H1 (cell line): Measurements from ENCODE around the gene SRPRA. TPM values are rescaled to one million over a fixed set of nuclear protein-coding genes. Genes with fewer than 3 reads are reported as not detected.

Experiments
- CTCF ChIA-PET: fragments of 300-600 bp; sonication (Branson Sonifier 250); formaldehyde crosslinking; loops from one replicate; lab custom pipeline; 2021; ENCODE audit not compliant: partially characterized antibody; lab: Charles Lee
- POLR2A ChIA-PET: fragments of 300-600 bp; sonication (Branson Sonifier 250); formaldehyde crosslinking; loops from one replicate; lab custom pipeline; 2021; ENCODE audit warnings: inconsistent platforms; ENCODE audit not compliant: partially characterized antibody; lab: Charles Lee
- DNase-seq, 2 experiments: peaks; one replicate each; pipeline versions ENCODE4 v3.0.0 to v3.0.0-alpha.2; 2010 to 2022; ENCODE audit warnings: low spot score in 2 of 2, low read depth in 1 of 2, mixed read lengths in 1 of 2
- FAIRE-seq: peaks from 2 replicates; lab custom pipeline; 2011; peaks lifted over from hg19 to GRCh38; lab: Jason Lieb, UNC
- H2AFZ ChIP-seq: 2 replicates; pipeline ENCODE4 v1.8.1; 2012; ENCODE audit warnings: low read length, inconsistent platforms
- H2AK5ac ChIP-seq: 2 replicates; pipeline ENCODE4 v1.6.1; 2013; ENCODE audit warnings: low read depth, low read length
- H2BK120ac ChIP-seq: replicated peaks from 2 replicates; pipeline ENCODE3; 2013; ENCODE audit warnings: low read depth, low read length, inconsistent platforms
- H2BK12ac ChIP-seq: 2 replicates; pipeline ENCODE4 v1.6.1; 2013; ENCODE audit warnings: low read depth, low read length
- H2BK15ac ChIP-seq: 2 replicates; pipeline ENCODE4 v1.6.1; 2013; ENCODE audit warnings: low read length
- H2BK20ac ChIP-seq: 2 replicates; pipeline ENCODE4 v1.6.1; 2013; ENCODE audit warnings: low read length
- H2BK5ac ChIP-seq: 2 replicates; pipeline ENCODE4 v1.6.1; 2013; ENCODE audit warnings: low read depth, low read length
- H3K14ac ChIP-seq: 2 replicates; pipeline ENCODE4 v1.6.1; 2013; ENCODE audit warnings: inconsistent platforms; ENCODE audit not compliant: insufficient read length
- H3K18ac ChIP-seq: 2 replicates; pipeline ENCODE4 v1.6.1; 2013; ENCODE audit warnings: low read length; ENCODE audit errors: extremely low read depth
- H3K23ac ChIP-seq: 2 replicates; pipeline ENCODE4 v1.6.1; 2013; ENCODE audit warnings: inconsistent platforms; ENCODE audit not compliant: insufficient read length
- H3K23me2 ChIP-seq: 2 replicates; pipeline ENCODE4 v1.6.1; 2013; ENCODE audit warnings: low read depth, low read length
- H3K27ac ChIP-seq: 2 replicates; pipeline ENCODE4 v1.6.1; 2011; ENCODE audit warnings: low read depth, low read length, inconsistent platforms
- H3K27me3 ChIP-seq, 4 experiments: replicated peaks in 1 of 4; 1 replicate in 1 of 4; 2 replicates in 3 of 4; pipeline versions ENCODE4 v1.6.1 to v1.8.1; 2011 to 2013; ENCODE audit warnings: low read length in 3 of 4, mild to moderate bottlenecking in 3 of 4, inconsistent platforms in 2 of 4, mixed read lengths in 2 of 4, moderate library complexity in 1 of 4; ENCODE audit not compliant: control insufficient read depth in 3 of 4, insufficient read depth in 3 of 4; ENCODE audit errors: extremely low read depth in 1 of 4
- H3K36me3 ChIP-seq, 4 experiments: 2 replicates each; pipeline versions ENCODE4 v1.6.1 to v1.8.1; 2011 to 2013; ENCODE audit warnings: mild to moderate bottlenecking in 4 of 4, low read length in 3 of 4, moderate library complexity in 2 of 4, control low read depth in 1 of 4, inconsistent platforms in 1 of 4; ENCODE audit not compliant: insufficient read depth in 4 of 4, control insufficient read depth in 2 of 4
- H3K4ac ChIP-seq: replicated peaks from 2 replicates; pipeline ENCODE3; 2013; ENCODE audit warnings: low read length, low read depth, mixed read lengths, inconsistent platforms; ENCODE audit not compliant: insufficient read length
- H3K4me1 ChIP-seq, 4 experiments: replicated peaks in 1 of 4; 1 replicate in 1 of 4; 2 replicates in 3 of 4; pipeline versions ENCODE4 v1.6.1 to v1.8.1; 2011 to 2013; ENCODE audit warnings: low read length in 3 of 4, inconsistent platforms in 2 of 4, mixed read lengths in 1 of 4; ENCODE audit not compliant: insufficient read depth in 4 of 4, control insufficient read depth in 3 of 4
- H3K4me2 ChIP-seq, 2 experiments: 2 replicates each; pipeline versions ENCODE4 v1.6.1 to v1.8.1; 2011 to 2013; ENCODE audit warnings: low read depth in 2 of 2, low read length in 2 of 2, control low read depth in 1 of 2, inconsistent platforms in 1 of 2, mild to moderate bottlenecking in 1 of 2; ENCODE audit not compliant: insufficient read depth in 1 of 2
- H3K4me3 ChIP-seq, 4 experiments: fragments of 200-600, 300-600 bp in 1 of 4; sonication (generic), shearing (Covaris generic), sonication (Bioruptor Twin) in 1 of 4; 2 replicates each; pipeline versions ENCODE4 v1.5.1 to v1.8.1; 2011 to 2016; ENCODE audit warnings: low read length in 4 of 4, low read depth in 3 of 4, control low read depth in 2 of 4, inconsistent platforms in 2 of 4, mild to moderate bottlenecking in 2 of 4, mixed read lengths in 1 of 4, moderate library complexity in 1 of 4; ENCODE audit not compliant: insufficient read depth in 2 of 4; ENCODE audit errors: extremely low read depth in 1 of 4
- H3K56ac ChIP-seq: replicated peaks from 2 replicates; pipeline ENCODE3; 2013; ENCODE audit warnings: low read depth, mild to moderate bottlenecking, mixed read lengths, low read length, inconsistent platforms; ENCODE audit not compliant: insufficient read length
- H3K79me1 ChIP-seq: 2 replicates; pipeline ENCODE4 v1.6.1; 2013; ENCODE audit warnings: low read depth, low read length, control low read depth
- H3K79me2 ChIP-seq, 2 experiments: 2 replicates each; pipeline versions ENCODE4 v1.6.1 to v1.8.1; 2012 to 2013; ENCODE audit warnings: low read length in 2 of 2, mild to moderate bottlenecking in 2 of 2, inconsistent platforms in 1 of 2; ENCODE audit not compliant: insufficient read depth in 2 of 2, control insufficient read depth in 1 of 2
- H3K9ac ChIP-seq, 4 experiments: replicated peaks in 1 of 4; 1 replicate in 1 of 4; 2 replicates in 3 of 4; pipeline versions ENCODE4 v1.6.1 to v1.8.1; 2011 to 2013; ENCODE audit warnings: low read depth in 3 of 4, low read length in 3 of 4, control low read depth in 2 of 4, mild to moderate bottlenecking in 2 of 4, moderate library complexity in 2 of 4, inconsistent platforms in 1 of 4; ENCODE audit errors: extremely low read depth in 1 of 4
- H3K9me3 ChIP-seq, 2 experiments: 2 replicates each; pipeline versions ENCODE4 v1.6.1 to v1.8.1; 2012 to 2013; ENCODE audit warnings: mild to moderate bottlenecking in 2 of 2, moderate library complexity in 2 of 2, control low read depth in 1 of 2, inconsistent platforms in 1 of 2, low read depth in 1 of 2, low read length in 1 of 2, mixed read lengths in 1 of 2; ENCODE audit not compliant: insufficient read depth in 2 of 2
- H4K20me1 ChIP-seq, 2 experiments: replicated peaks in 1 of 2; 2 replicates each; pipeline versions ENCODE3 to v1.8.1; 2011 to 2013; ENCODE audit warnings: inconsistent platforms in 2 of 2, low read length in 2 of 2, mild to moderate bottlenecking in 1 of 2; ENCODE audit not compliant: insufficient read depth in 2 of 2, control insufficient read depth in 1 of 2
- H4K5ac ChIP-seq: 2 replicates; pipeline ENCODE4 v1.6.1; 2013; ENCODE audit warnings: low read length, low read depth, mixed read lengths, inconsistent platforms; ENCODE audit not compliant: insufficient read length
- H4K8ac ChIP-seq: 2 replicates; pipeline ENCODE4 v1.8.0; 2013; ENCODE audit warnings: mild to moderate bottlenecking, moderate library complexity, low read length, inconsistent platforms; ENCODE audit not compliant: insufficient read depth; ENCODE audit errors: extremely low read depth
- H4K91ac ChIP-seq: replicated peaks from 2 replicates; pipeline ENCODE3; 2013; ENCODE audit warnings: low read length, mixed read lengths, inconsistent platforms; ENCODE audit not compliant: insufficient read length
- ATF2 ChIP-seq: IDR thresholded peaks from 2 replicates; pipeline ENCODE4 v1.6.1; 2012; ENCODE audit warnings: low read length, inconsistent platforms
- BCL11A ChIP-seq, 2 experiments: IDR thresholded peaks; one replicate each; pipeline ENCODE4 v1.6.1; 2011; ENCODE audit warnings: low read depth in 2 of 2, low read length in 2 of 2, mild to moderate bottlenecking in 2 of 2
- BRCA1 ChIP-seq: IDR thresholded peaks from 2 replicates; pipeline ENCODE4 v1.6.1; 2012; ENCODE audit warnings: low read depth, low read length, improper control_type of control experiment
- CHD2 ChIP-seq: IDR thresholded peaks from 2 replicates; pipeline ENCODE4 v1.6.1; 2012; ENCODE audit warnings: low read length, improper control_type of control experiment
- CREB1 ChIP-seq: IDR thresholded peaks from 2 replicates; pipeline ENCODE4 v1.6.1; 2012; ENCODE audit warnings: inconsistent platforms
- EGR1 ChIP-seq: IDR thresholded peaks from 2 replicates; pipeline ENCODE4 v1.6.1; 2011; ENCODE audit warnings: low read depth, low read length, borderline replicate concordance
- GTF2F1 ChIP-seq: IDR thresholded peaks from 2 replicates; pipeline ENCODE4 v1.6.1; 2012; ENCODE audit warnings: low read depth, low read length, improper control_type of control experiment, borderline replicate concordance
- JUN ChIP-seq: IDR thresholded peaks from 2 replicates; pipeline ENCODE4 v1.6.1; 2011; ENCODE audit warnings: low read depth, mild to moderate bottlenecking, improper control_type of control experiment, low read length
- PHF8 ChIP-seq: fragments of 200-600 bp; sonication (generic); conservative IDR thresholded peaks from 2 replicates; pipeline ENCODE4 v1.7.1; 2012; ENCODE audit warnings: low read depth, mild to moderate bottlenecking, inconsistent platforms, low read length, moderate library complexity
- SAP30 ChIP-seq: fragments of 300-600 bp; sonication (generic); IDR thresholded peaks from 2 replicates; pipeline ENCODE4 v1.7.1; 2012; ENCODE audit warnings: low read length, moderate library complexity, mild to moderate bottlenecking, inconsistent platforms; ENCODE audit not compliant: insufficient read depth, insufficient replicate concordance
- SP2 ChIP-seq: IDR thresholded peaks from 2 replicates; pipeline ENCODE4 v1.6.1; 2012; ENCODE audit warnings: mild to moderate bottlenecking, low read length, inconsistent platforms
- TAF7 ChIP-seq: optimal IDR thresholded peaks from 2 replicates; pipeline ENCODE3; 2011; ENCODE audit warnings: low read depth, mild to moderate bottlenecking, inconsistent platforms, low read length, moderate library complexity, borderline replicate concordance
- TEAD4 ChIP-seq: IDR thresholded peaks from 2 replicates; pipeline ENCODE4 v1.6.1; 2012; ENCODE audit warnings: low read depth, low read length, inconsistent platforms, mixed read lengths
- ZNF274 ChIP-seq: IDR thresholded peaks from 2 replicates; pipeline ENCODE4 v1.7.0; 2012; ENCODE audit warnings: low read length, borderline replicate concordance; ENCODE audit errors: extremely low read depth
- WGBS, 2 experiments: shearing (Covaris generic) in 1 of 2; methylation state at CpG; one replicate each; pipeline versions ENCODE4 v1.1.6 to v1.1.7; 2013 to 2015; ENCODE audit warnings: low lambda C conversion rate in 2 of 2, mixed read lengths in 2 of 2, inconsistent platforms in 1 of 2, low coverage in 1 of 2, missing lambda C conversion rate in 1 of 2; ENCODE audit not compliant: insufficient replicate concordance in 2 of 2, insufficient coverage in 1 of 2, insufficient read length in 1 of 2; ENCODE audit errors: extremely low coverage in 1 of 2, missing lambda C conversion rate in 1 of 2; 5-methylcytosine and 5-hydroxymethylcytosine counted together
- polyA plus RNA-seq, 7 experiments: library from polyadenylated mRNA; depleted of rRNA in 3 of 7; stranded (reverse) in 5 of 7; unstranded in 2 of 7; fragments of >200 nt in 5 of 7; fragments of 200-250 nt in 2 of 7; gene quantifications; 1 replicate in 5 of 7; 2 replicates in 1 of 7; 4 replicates in 1 of 7; pipeline versions ENCODE4 v1.2.1 to v1.2.3, GENCODE V29; 2011 to 2013; ENCODE audit warnings: missing spikeins in 2 of 7, mixed read lengths in 2 of 7
- total RNA-seq: library from RNA; stranded (reverse); fragmentation: NEBNext Ultra II Directional; extraction: Animal tissue kit (Norgen Biotek cat#: 25700); gene quantifications from 2 replicates; pipeline ENCODE4 v1.2.1, GENCODE V29; 2021

The SRPRA gene
- total and polyA plus RNA-seq, 2 of the 8 experiments (the other 6 are each of a cell fraction or from before 2014, with no cell fraction given), result 57.6 to 62.0 TPM

- no peaks in the 10 kb centered on the region for H3K79me1 ChIP-seq
- POLR2A ChIA-PET, result interaction anchor here (0.6 to 2.9 kb wide), 4 partner anchors 8 to 25 kb away, joined by 3 to 11 read pairs (median 5); no protein-coding TSS in a partner anchor
- TF ChIP-seq ATF2, result no peak
- no peak for TF ChIP-seq SAP30
- no peak for TF ChIP-seq JUN
- TF ChIP-seq TAF7, result no peak
- no peak for TF ChIP-seq CHD2
- no peak for TF ChIP-seq CREB1
- no peak for TF ChIP-seq TEAD4
- no peak for TF ChIP-seq BRCA1
- no peak for TF ChIP-seq EGR1
- TF ChIP-seq GTF2F1, result no peak
- no peak for TF ChIP-seq PHF8
- no peak for TF ChIP-seq SP2
- no peak for TF ChIP-seq BCL11A (IDR thresholded peaks at IDR 0.05; ENCODE audit: low read depth in 2 of 2, low read length in 2 of 2)
- no peak for TF ChIP-seq ZNF274
These were observed 13.9 kb downstream of the SRPRA start for GRCh38 chr11:126254819-126255218.

More at GRCh38 chr11:126254819-126255218, 13.9 kb downstream of the SRPRA start:
- no peak overlapping the region for H2BK5ac ChIP-seq
- no peak overlapping the region for H4K5ac ChIP-seq
- no peak overlapping the region for H3K4me3 ChIP-seq
- no peak overlapping the region for H2AFZ ChIP-seq
- no peak overlapping the region for H3K4ac ChIP-seq
- 82% methylated on average over 1 of the region's 1 CpG; no CpG with 5 or more reads in 1 of the 2 experiments for WGBS, 2 experiments
- H3K9me3 ChIP-seq, result no peaks in the 10 kb centered on the region
- no peak overlapping the region for H2BK12ac ChIP-seq
- no peak overlapping the region for H3K4me2 ChIP-seq
- FAIRE-seq, result no peak
- no peak overlapping the region for H3K18ac ChIP-seq
- no peak overlapping the region for H4K8ac ChIP-seq
- peaks cover 4 to 45% (median 28%) of the 10 kb centered on the region in 4 experiments for H3K36me3 ChIP-seq
- H3K4me1 ChIP-seq, result no peaks in the 10 kb centered on the region
- no peak overlapping the region for H3K56ac ChIP-seq
- H2BK120ac ChIP-seq, result no peak overlapping the region
- H2BK15ac ChIP-seq, result no peak overlapping the region
- H3K27ac ChIP-seq, result no peak overlapping the region
- no peak overlapping the region for H4K91ac ChIP-seq
- peaks cover 0 to 3% of the 10 kb centered on the region in 2 experiments for H4K20me1 ChIP-seq
- no peak overlapping the region for H3K14ac ChIP-seq
- no peak for DNase-seq
- no peak overlapping the region for H2AK5ac ChIP-seq
- H3K23ac ChIP-seq, result no peak overlapping the region
- no peaks in the 10 kb centered on the region for H3K79me2 ChIP-seq
- no peak overlapping the region for H2BK20ac ChIP-seq
- H3K23me2 ChIP-seq, result no peaks in the 10 kb centered on the region
- H3K9ac ChIP-seq, result no peak overlapping the region
- H3K27me3 ChIP-seq, result no peaks in the 10 kb centered on the region
- CTCF ChIA-PET, result no interaction called here
